PFSK-1 (cell line): ENCODE results near the gene KCNJ15.

ENCODE experiments used
- POLR2AphosphoS5 ChIP-seq: IDR thresholded peaks from 2 replicates; pipeline ENCODE4 v1.6.1; 2012; ENCODE audit warnings: low read depth, mild to moderate bottlenecking, control low read depth, low read length, moderate library complexity
- SIN3A ChIP-seq: IDR thresholded peaks from 2 replicates; pipeline ENCODE4 v1.6.1; 2012; ENCODE audit warnings: mild to moderate bottlenecking, low read length, moderate library complexity, borderline replicate concordance; ENCODE audit not compliant: insufficient read depth
- TF ChIP-seq, protein P1 (sequence below), 2 experiments: IDR thresholded peaks; 2 replicates each; pipeline versions ENCODE4 v1.6.1 to v1.8.0; 2011 to 2012; ENCODE audit warnings: low read depth in 2 of 2, low read length in 2 of 2, control low read depth in 1 of 2, inconsistent platforms in 1 of 2, mild to moderate bottlenecking in 1 of 2, moderate library complexity in 1 of 2; ENCODE audit not compliant: insufficient read depth in 1 of 2

DNA sequence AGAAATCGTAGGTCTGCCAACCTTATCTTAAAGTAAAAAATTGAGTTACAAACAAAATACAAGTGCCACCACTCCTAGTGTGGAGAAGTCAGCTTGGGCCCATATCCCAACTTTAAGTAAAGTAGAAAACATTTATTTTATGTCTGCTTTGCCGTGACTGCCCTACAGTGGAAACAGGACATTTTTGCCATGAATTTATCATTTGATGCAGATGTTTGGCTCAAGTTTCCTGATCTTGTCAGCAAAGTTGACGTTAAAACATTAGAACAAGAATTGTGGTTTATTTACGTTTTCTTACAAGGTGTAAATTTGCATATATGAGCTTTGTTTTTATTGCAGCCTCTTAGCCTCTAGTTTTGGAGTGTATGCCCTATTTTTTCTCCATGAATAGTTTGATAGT is 17.1 kb upstream of the KCNJ15 start:
- TF ChIP-seq POLR2AphosphoS5 (no peak), SIN3A (no peak)
- TF ChIP-seq, protein P1, sequence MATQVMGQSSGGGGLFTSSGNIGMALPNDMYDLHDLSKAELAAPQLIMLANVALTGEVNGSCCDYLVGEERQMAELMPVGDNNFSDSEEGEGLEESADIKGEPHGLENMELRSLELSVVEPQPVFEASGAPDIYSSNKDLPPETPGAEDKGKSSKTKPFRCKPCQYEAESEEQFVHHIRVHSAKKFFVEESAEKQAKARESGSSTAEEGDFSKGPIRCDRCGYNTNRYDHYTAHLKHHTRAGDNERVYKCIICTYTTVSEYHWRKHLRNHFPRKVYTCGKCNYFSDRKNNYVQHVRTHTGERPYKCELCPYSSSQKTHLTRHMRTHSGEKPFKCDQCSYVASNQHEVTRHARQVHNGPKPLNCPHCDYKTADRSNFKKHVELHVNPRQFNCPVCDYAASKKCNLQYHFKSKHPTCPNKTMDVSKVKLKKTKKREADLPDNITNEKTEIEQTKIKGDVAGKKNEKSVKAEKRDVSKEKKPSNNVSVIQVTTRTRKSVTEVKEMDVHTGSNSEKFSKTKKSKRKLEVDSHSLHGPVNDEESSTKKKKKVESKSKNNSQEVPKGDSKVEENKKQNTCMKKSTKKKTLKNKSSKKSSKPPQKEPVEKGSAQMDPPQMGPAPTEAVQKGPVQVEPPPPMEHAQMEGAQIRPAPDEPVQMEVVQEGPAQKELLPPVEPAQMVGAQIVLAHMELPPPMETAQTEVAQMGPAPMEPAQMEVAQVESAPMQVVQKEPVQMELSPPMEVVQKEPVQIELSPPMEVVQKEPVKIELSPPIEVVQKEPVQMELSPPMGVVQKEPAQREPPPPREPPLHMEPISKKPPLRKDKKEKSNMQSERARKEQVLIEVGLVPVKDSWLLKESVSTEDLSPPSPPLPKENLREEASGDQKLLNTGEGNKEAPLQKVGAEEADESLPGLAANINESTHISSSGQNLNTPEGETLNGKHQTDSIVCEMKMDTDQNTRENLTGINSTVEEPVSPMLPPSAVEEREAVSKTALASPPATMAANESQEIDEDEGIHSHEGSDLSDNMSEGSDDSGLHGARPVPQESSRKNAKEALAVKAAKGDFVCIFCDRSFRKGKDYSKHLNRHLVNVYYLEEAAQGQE (IDR thresholded peaks at IDR 0.05; ENCODE audit: insufficient read depth in 1 of 2, low read depth in 2 of 2, low read length in 2 of 2), result no peak
